ENCODE data around the gene VEPH1. TPM values are rescaled to one million over a fixed set of nuclear protein-coding genes. Genes with fewer than 3 reads are reported as not detected.

Gene VEPH1
- total RNA-seq, 1 donor from 2014 or later: 10.3 TPM

DNA sequence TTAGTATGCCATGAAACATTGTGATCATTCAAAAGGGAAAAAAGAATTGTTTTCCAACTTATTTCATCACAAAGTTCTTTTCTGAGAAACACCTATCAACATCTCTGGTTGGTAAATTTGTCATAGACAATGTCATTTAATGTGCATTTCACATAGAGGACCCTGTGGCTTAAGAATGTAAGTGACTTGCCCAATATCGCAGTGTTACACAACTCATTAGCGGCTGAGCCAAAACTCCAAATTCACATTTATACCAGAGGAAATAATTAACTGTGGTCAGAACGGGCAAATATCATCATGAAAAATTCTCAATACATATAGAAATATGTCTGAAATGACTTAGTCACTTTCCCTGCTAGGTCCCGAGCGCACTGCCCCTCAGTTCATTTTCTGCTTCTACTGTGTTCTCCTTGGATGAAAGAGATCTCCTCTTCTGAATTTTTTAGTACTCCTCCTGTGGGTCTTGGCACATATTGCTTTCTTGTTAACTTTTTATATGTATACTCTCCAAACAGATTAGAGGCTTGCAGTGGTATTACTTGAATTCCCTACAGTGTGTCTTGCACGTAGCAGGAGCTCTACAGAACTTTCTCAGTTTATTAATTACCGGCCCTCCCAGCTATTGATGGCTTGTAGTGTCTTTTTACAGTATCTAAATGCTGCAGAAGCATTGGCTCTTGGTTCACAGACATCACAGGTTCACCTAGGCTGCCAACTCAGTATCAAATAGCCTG, 33.5 kb downstream of the VEPH1 start:
- TF ChIP-seq, protein P1, sequence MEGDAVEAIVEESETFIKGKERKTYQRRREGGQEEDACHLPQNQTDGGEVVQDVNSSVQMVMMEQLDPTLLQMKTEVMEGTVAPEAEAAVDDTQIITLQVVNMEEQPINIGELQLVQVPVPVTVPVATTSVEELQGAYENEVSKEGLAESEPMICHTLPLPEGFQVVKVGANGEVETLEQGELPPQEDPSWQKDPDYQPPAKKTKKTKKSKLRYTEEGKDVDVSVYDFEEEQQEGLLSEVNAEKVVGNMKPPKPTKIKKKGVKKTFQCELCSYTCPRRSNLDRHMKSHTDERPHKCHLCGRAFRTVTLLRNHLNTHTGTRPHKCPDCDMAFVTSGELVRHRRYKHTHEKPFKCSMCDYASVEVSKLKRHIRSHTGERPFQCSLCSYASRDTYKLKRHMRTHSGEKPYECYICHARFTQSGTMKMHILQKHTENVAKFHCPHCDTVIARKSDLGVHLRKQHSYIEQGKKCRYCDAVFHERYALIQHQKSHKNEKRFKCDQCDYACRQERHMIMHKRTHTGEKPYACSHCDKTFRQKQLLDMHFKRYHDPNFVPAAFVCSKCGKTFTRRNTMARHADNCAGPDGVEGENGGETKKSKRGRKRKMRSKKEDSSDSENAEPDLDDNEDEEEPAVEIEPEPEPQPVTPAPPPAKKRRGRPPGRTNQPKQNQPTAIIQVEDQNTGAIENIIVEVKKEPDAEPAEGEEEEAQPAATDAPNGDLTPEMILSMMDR (IDR thresholded peaks at IDR 0.05; ENCODE audit: unreplicated experiment): no peak
- Mint-ChIP-seq H3K27ac (ENCODE audit: unreplicated experiment) (no peak overlapping the region), H3K27me3 (ENCODE audit: unreplicated experiment) (peaks cover 2% of the 10 kb centered on the region), H3K4me3 (ENCODE audit: unreplicated experiment) (no peak overlapping the region), H3K36me3 (ENCODE audit: low read depth, unreplicated experiment) (no peaks in the 10 kb centered on the region), H3K9me3 (ENCODE audit: unreplicated experiment) (no peaks in the 10 kb centered on the region), H3K4me1 (ENCODE audit: unreplicated experiment) (no peaks in the 10 kb centered on the region)
- no peak for DNase-seq (ENCODE audit: low spot score)

DNA sequence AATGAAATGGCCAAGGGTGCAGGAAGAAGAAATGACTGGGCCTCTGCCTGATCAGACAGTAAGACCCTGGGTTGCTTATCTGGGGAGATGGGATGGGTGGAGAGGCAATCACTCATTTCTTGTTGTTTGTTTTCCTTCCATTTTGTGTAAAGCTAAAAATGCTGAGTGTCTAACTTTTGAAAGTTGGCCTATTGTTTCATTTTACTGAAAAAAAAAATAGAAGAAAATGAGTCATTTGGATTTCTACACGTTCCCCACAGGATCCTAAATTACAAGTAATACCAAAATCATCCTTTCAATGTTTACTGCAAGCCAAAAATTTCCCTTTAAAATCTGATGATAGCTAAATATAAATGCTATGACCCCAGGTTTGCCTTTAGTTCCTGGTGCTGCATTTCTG, 36.0 kb downstream of the VEPH1 start:
- no peaks in the 10 kb centered on the region for H3K4me1 Mint-ChIP-seq (ENCODE audit: unreplicated experiment)
- no peak overlapping the region for H3K27ac Mint-ChIP-seq (ENCODE audit: unreplicated experiment)
- no peak overlapping the region for H3K4me3 Mint-ChIP-seq (ENCODE audit: unreplicated experiment)
- no peaks in the 10 kb centered on the region for H3K36me3 Mint-ChIP-seq (ENCODE audit: low read depth, unreplicated experiment)
- peaks cover 1% of the 10 kb centered on the region for H3K27me3 Mint-ChIP-seq (ENCODE audit: unreplicated experiment)
- H3K9me3 Mint-ChIP-seq (ENCODE audit: unreplicated experiment): no peaks in the 10 kb centered on the region
- TF ChIP-seq, protein P1 (IDR thresholded peaks at IDR 0.05; ENCODE audit: unreplicated experiment): no peak
- DNase-seq (ENCODE audit: low spot score): no peak

DNA sequence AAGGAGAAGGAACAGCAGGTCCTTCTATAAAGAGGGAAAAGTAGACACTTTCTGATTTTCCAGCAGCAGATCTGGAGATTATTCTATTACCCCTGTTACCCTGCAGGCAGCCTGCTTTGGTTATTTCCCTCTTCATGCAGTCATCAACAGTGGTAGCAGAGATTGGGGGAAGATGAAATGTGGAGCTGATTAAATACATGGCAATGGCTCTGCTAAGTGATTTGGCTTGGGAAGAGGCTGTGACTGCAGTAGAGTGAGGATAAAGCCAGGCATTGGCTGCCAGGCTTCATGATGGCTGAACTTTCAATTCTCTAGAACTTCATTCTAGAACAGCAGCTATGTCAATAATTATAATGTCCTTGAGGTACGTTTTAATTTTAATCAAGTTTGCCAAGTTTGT, 37.5 kb downstream of the VEPH1 start:
- Mint-ChIP-seq H3K36me3 (ENCODE audit: low read depth, unreplicated experiment) (no peaks in the 10 kb centered on the region), H3K4me3 (ENCODE audit: unreplicated experiment) (no peak overlapping the region), H3K27ac (ENCODE audit: unreplicated experiment) (no peak overlapping the region), H3K9me3 (ENCODE audit: unreplicated experiment) (no peaks in the 10 kb centered on the region), H3K4me1 (ENCODE audit: unreplicated experiment) (no peaks in the 10 kb centered on the region), H3K27me3 (ENCODE audit: unreplicated experiment) (peaks cover 1% of the 10 kb centered on the region)
- TF ChIP-seq, protein P1 (IDR thresholded peaks at IDR 0.05; ENCODE audit: unreplicated experiment): no peak
- no peak for DNase-seq (ENCODE audit: low spot score)

DNA sequence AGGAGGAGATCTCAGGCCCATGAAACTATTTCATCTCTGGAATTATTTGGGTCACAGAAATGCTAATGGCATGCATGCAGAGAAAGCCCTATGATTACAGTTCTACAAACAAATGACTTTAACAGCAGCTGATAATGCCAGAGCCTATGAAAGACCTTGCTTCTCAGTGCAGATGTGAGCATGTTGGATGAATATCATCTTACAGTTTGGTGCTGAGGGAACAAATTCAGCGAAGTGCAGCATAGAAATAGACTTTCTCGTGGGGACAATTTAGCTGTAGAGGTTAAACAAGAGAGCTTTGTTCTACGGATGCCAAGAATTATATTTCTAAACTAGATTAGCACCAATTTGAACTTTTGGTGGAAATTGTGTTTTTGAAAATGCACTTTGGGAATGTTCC, 38.9 kb downstream of the VEPH1 start:
- no peaks in the 10 kb centered on the region for H3K9me3 Mint-ChIP-seq (ENCODE audit: unreplicated experiment)
- no peak overlapping the region for H3K4me3 Mint-ChIP-seq (ENCODE audit: unreplicated experiment)
- H3K4me1 Mint-ChIP-seq (ENCODE audit: unreplicated experiment): no peaks in the 10 kb centered on the region
- TF ChIP-seq, protein P1 (IDR thresholded peaks at IDR 0.05; ENCODE audit: unreplicated experiment): no peak
- no peaks in the 10 kb centered on the region for H3K36me3 Mint-ChIP-seq (ENCODE audit: low read depth, unreplicated experiment)
- H3K27ac Mint-ChIP-seq (ENCODE audit: unreplicated experiment): no peak overlapping the region
- H3K27me3 Mint-ChIP-seq (ENCODE audit: unreplicated experiment): peaks cover 1% of the 10 kb centered on the region
- no peak for DNase-seq (ENCODE audit: low spot score)

DNA sequence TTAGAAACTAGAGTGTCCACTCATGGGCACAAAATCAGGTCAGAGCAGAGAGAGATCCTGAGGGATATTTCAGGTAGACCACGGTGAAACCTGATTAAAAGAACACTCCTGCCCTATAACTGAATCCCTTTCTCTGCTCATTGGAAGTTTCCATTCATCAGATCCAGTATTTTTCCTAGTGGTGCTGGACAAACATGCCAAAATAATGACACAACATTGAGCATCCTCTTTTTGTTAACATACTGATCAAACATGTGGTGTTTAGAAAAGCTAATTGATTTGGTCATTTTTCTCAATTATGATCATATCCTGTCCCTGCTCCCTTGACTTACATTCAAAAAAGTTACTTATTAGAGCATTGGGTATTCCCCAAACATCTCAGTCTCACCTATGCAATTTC, 39.4 kb downstream of the VEPH1 start:
- H3K27ac Mint-ChIP-seq (ENCODE audit: unreplicated experiment): no peak overlapping the region
- no peak overlapping the region for H3K4me3 Mint-ChIP-seq (ENCODE audit: unreplicated experiment)
- no peak for DNase-seq (ENCODE audit: low spot score)
- H3K27me3 Mint-ChIP-seq (ENCODE audit: unreplicated experiment): peaks cover 1% of the 10 kb centered on the region
- H3K36me3 Mint-ChIP-seq (ENCODE audit: low read depth, unreplicated experiment): no peaks in the 10 kb centered on the region
- no peaks in the 10 kb centered on the region for H3K4me1 Mint-ChIP-seq (ENCODE audit: unreplicated experiment)
- no peaks in the 10 kb centered on the region for H3K9me3 Mint-ChIP-seq (ENCODE audit: unreplicated experiment)
- TF ChIP-seq, protein P1 (IDR thresholded peaks at IDR 0.05; ENCODE audit: unreplicated experiment): no peak

Measured in endothelial cell (in vitro differentiated cells).